K562 (cell line): ENCODE data around the gene IFNG-AS1.

Experiments used
- CTCF ChIP-seq, 3 experiments: IDR thresholded peaks in 2 of 3; conservative IDR thresholded peaks in 1 of 3; 2 replicates each; pipeline ENCODE4 v1.5.1; 2011 to 2012; ENCODE audit warnings: low read length in 3 of 3, mild to moderate bottlenecking in 3 of 3, control low read depth in 2 of 3, improper control_type of control experiment in 1 of 3, inconsistent platforms in 1 of 3, low read depth in 1 of 3, mixed read lengths in 1 of 3, moderate library complexity in 1 of 3; ENCODE audit not compliant: insufficient read depth in 2 of 3
- MAX ChIP-seq: sonication (generic); formaldehyde crosslinking; IDR thresholded peaks from 2 replicates; pipeline ENCODE4 v1.9.0; 2022; ENCODE audit warnings: mild to moderate bottlenecking, missing genetic modification reagents
- NONO ChIP-seq, 2 experiments: fragments of 200-400 bp in 1 of 2; fragments of 450-650 bp in 1 of 2; formaldehyde crosslinking in 1 of 2; IDR thresholded peaks; 2 replicates each; pipeline ENCODE4 v1.6.1; 2017; ENCODE audit warnings: low read depth in 2 of 2, mild to moderate bottlenecking in 2 of 2, moderate library complexity in 2 of 2, low read length in 1 of 2
- USF2 ChIP-seq: sonication (generic); formaldehyde crosslinking; IDR thresholded peaks from 2 replicates; pipeline ENCODE4 v1.5.0; 2020; ENCODE audit warnings: missing genetic modification reagents

- no peak for TF ChIP-seq NONO (IDR thresholded peaks at IDR 0.05; ENCODE audit: low read depth in 2 of 2, low read length in 1 of 2)
- TF ChIP-seq CTCF (IDR thresholded peaks at IDR 0.05 in 2 of 3, conservative IDR thresholded peaks at IDR 0.05 in 1 of 3; ENCODE audit: insufficient read depth in 2 of 3, low read depth in 1 of 3, low read length in 3 of 3) = no peak
- no peak for TF ChIP-seq USF2 (CRISPR knock-in tag)
- no peak for TF ChIP-seq MAX
Observed at GRCh38 chr12:68056300-68056699, 67.1 kb downstream of the IFNG-AS1 start.
